T1000 (cell line): Measurements from ENCODE around the gene FOXI1.

Experiments
- DNase-seq: peaks from one replicate; lab custom pipeline; 2025; ENCODE audit warnings: mixed read lengths; lab: John Stamatoyannopoulos, UW

FOXI1 gene

GRCh38 chr5:170150713-170151096 lies 45.0 kb downstream of the FOXI1 start:
- DNase-seq: no peak

- peak; percentile 85 for DNase-seq
Observed at GRCh38 chr5:170151097-170151831, 45.6 kb downstream of the FOXI1 start.

DNA sequence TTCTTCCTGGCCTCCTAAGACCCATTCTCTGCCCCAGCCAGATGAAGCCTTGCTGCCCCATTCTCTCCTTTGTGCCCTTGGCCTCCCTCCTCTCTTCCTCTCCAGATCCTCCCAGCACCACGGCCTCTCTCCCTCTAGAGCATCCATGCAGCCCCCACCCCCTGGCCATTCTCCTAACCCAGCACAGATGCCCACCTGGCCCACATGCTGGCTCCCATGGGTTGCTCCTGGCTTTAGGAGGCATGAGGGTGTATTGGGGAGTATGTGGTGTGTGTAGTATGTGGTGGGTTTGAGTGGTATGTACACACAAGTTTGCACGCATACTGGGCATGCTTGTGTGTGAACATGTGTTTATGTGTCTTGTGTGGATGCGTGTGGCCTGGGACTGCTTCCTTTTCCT lies 47.1 kb downstream of the FOXI1 start:
- DNase-seq: no peak

DNA sequence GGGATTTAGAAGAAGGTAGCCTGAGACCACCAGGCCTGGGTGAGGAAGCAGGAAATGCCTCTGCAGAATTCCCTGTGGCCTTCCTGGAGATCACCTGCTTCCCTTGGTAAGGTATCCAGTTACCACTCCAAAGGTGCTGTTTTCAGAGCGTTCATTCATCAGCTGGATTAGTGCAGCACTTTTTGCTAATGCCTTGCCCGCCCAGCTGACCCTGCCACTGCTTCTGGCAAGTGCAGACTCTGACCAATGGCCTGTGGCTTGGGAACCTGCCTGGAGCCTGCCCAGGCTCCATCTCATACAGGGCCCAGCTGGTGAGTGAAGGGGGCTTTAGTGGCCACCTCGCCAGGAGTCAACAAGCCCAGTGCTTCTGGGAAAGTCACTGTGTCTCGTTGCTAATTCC lies 48.6 kb downstream of the FOXI1 start:
- no peak for DNase-seq

DNA sequence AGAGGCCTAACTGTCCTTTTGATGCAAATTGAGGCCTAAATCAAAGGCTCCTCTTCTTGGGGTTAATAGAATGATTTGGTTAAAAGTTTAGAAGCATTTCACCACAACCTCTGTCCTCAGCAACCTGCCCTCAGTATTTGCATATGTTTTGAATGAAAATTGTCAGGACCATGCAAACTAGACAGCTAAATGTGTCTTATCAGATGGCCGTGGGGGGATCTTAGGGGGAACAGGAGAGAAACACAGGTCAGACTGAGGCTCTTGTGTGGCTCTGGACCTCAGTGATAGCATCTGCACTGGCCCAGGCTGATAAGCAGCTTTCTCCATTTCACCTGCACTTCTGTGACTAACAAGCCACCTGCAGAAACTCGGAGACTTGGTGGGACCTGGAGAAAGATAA lies 49.0 kb downstream of the FOXI1 start:
- DNase-seq: no peak

GRCh38 chr5:170155771-170156170 lies 50.1 kb downstream of the FOXI1 start:
- DNase-seq: no peak

DNA sequence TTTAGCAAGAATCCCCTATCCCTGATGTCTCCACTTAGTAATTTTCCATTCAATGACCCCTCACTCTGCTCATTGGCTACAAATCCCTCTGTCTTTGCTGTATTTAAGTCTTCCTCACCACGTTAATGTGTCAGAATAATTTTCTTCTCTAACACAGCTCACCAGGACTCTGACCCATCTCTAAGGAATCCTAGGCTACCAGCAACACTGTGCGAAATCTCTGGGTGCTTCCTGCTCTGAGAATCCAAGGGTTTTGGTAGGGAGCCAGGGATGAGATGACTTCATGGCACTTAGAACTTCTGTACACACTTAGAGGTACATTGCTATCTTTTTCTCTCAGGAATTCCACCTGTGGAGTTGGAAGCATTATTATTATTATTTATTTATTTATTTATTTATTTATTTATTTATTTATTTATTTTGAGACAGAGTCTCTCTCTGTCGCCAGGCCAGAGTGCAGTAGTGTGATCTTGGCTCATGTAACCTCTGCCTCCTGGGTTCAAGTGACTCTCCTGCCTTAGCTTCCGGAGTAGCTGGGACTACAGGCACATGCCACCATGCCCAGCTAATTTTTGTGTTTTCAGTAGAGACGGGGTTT lies 53.5 kb downstream of the FOXI1 start:
- DNase-seq: no peak
